Trophoblast cell (in vitro differentiated cells and primary cell): ENCODE measurements around the gene WDR13.

Experiments used
- DNase-seq, 2 donors: peaks; one replicate each; pipeline ENCODE4 v3.0.0-alpha.2; 2016
- H2AFZ ChIP-seq: 2 replicates; pipeline ENCODE4 v1.6.1; 2013; ENCODE audit warnings: low read length, moderate library complexity, mild to moderate bottlenecking; ENCODE audit not compliant: insufficient read depth, poor library complexity
- H2AK5ac ChIP-seq: 2 replicates; pipeline ENCODE4 v1.6.1; 2013; ENCODE audit warnings: mild to moderate bottlenecking, low read length
- H2BK120ac ChIP-seq: 2 replicates; pipeline ENCODE4 v1.6.1; 2013; ENCODE audit warnings: low read length, mild to moderate bottlenecking, moderate library complexity; ENCODE audit not compliant: insufficient read depth, poor library complexity
- H2BK12ac ChIP-seq: 2 replicates; pipeline ENCODE4 v1.6.1; 2013; ENCODE audit warnings: mild to moderate bottlenecking, low read length, moderate library complexity
- H2BK5ac ChIP-seq: 2 replicates; pipeline ENCODE4 v1.6.1; 2013; ENCODE audit warnings: low read length, low read depth, moderate library complexity, mild to moderate bottlenecking; ENCODE audit not compliant: poor library complexity
- H3K14ac ChIP-seq: 2 replicates; pipeline ENCODE4 v1.6.1; 2013; ENCODE audit warnings: mild to moderate bottlenecking, low read length
- H3K18ac ChIP-seq: 2 replicates; pipeline ENCODE4 v1.6.1; 2013; ENCODE audit warnings: mild to moderate bottlenecking, low read length
- H3K23ac ChIP-seq: 2 replicates; pipeline ENCODE4 v1.6.1; 2013; ENCODE audit warnings: low read length
- H3K27ac ChIP-seq: 2 replicates; pipeline ENCODE4 v1.5.1; 2013; ENCODE audit warnings: low read depth, mild to moderate bottlenecking, inconsistent platforms, low read length, moderate library complexity
- H3K27me3 ChIP-seq: 2 replicates; pipeline ENCODE4 v1.6.1; 2013; ENCODE audit warnings: inconsistent platforms, mild to moderate bottlenecking, low read length, moderate library complexity; ENCODE audit not compliant: insufficient read depth
- H3K36me3 ChIP-seq, 2 experiments: 1 replicate in 1 of 2; 2 replicates in 1 of 2; pipeline ENCODE4 v1.6.1; 2013; ENCODE audit warnings: low read length in 2 of 2, mild to moderate bottlenecking in 2 of 2, moderate library complexity in 1 of 2; ENCODE audit not compliant: insufficient read depth in 2 of 2, control insufficient read depth in 1 of 2
- H3K4ac ChIP-seq: 2 replicates; pipeline ENCODE4 v1.6.1; 2013; ENCODE audit warnings: low read depth, mild to moderate bottlenecking, low read length, moderate library complexity
- H3K4me1 ChIP-seq, 2 experiments: 1 replicate in 1 of 2; 2 replicates in 1 of 2; pipeline ENCODE4 v1.6.1; 2013; ENCODE audit warnings: low read length in 2 of 2, mild to moderate bottlenecking in 2 of 2, moderate library complexity in 1 of 2; ENCODE audit not compliant: insufficient read depth in 2 of 2, control insufficient read depth in 1 of 2
- H3K4me2 ChIP-seq: 2 replicates; pipeline ENCODE4 v1.6.1; 2013; ENCODE audit warnings: inconsistent platforms, mild to moderate bottlenecking, low read length, moderate library complexity
- H3K4me3 ChIP-seq: 2 replicates; pipeline ENCODE4 v1.5.1; 2013; ENCODE audit warnings: mild to moderate bottlenecking, low read depth, low read length, inconsistent platforms
- H3K79me1 ChIP-seq: one replicate; pipeline ENCODE4 v1.6.1; 2013; ENCODE audit warnings: low read length
- H3K79me2 ChIP-seq: 2 replicates; pipeline ENCODE4 v1.6.1; 2013; ENCODE audit warnings: low read length, mild to moderate bottlenecking; ENCODE audit not compliant: control insufficient read depth, insufficient read depth, poor library complexity
- H3K9ac ChIP-seq: 2 replicates; pipeline ENCODE4 v1.6.1; 2013; ENCODE audit warnings: mild to moderate bottlenecking, low read length
- H3K9me3 ChIP-seq: 2 replicates; pipeline ENCODE4 v1.6.1; 2013; ENCODE audit warnings: low read depth, mild to moderate bottlenecking, control low read depth, inconsistent platforms, low read length; ENCODE audit not compliant: insufficient read depth
- H4K12ac ChIP-seq: 2 replicates; pipeline ENCODE4 v1.6.1; 2013; ENCODE audit warnings: low read depth, mild to moderate bottlenecking, low read length, moderate library complexity
- H4K8ac ChIP-seq: 2 replicates; pipeline ENCODE4 v1.6.1; 2013; ENCODE audit warnings: low read depth, mild to moderate bottlenecking, low read length, moderate library complexity
- H4K91ac ChIP-seq: one replicate; pipeline ENCODE4 v1.6.1; 2013; ENCODE audit warnings: low read depth, mild to moderate bottlenecking, low read length, moderate library complexity
- whole genome bisulfite sequencing: extraction: QIAGEN DNeasy Blood & Tissue Kit; methylation state at CpG from one replicate; pipeline ENCODE4 v1.1.7; 2013; ENCODE audit warnings: missing lambda C conversion rate; ENCODE audit not compliant: insufficient read length, insufficient coverage; ENCODE audit errors: extremely low coverage; 5-methylcytosine and 5-hydroxymethylcytosine counted together

Gene WDR13

DNA sequence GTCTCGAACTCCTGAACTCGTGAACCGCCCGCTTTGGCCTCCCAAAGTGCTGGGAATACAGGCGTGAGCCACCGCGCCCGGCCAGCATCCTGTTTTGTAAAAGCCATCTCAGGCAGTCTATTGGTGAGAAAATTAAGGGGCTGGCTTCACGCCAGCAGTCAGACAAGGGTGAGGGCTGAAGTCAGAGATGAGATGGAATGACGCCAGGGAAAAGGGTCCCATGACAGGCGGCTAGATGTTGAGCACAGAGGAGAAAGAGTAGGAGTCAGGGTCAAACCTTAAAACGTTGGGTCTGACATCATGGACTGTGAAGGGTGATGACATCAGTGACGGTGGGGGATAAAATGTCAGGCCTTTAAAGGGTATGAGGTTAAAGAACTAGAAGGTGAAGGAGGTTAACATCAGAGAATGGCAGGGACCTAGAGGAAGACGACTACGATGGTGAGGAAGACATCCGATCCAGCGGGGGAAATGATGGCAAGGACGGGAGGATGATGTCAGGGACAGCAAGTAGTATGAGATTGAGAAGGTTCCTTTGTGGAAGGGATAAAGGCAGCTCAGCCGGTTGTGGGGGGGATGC is 23.5 kb upstream of the WDR13 start:
- peak; percentile 38 to 69 for DNase-seq
- Histone ChIP-seq H2BK12ac (no peak overlapping the region), H3K18ac (no peak overlapping the region), H3K36me3 (peaks cover 17 to 24% of the 10 kb centered on the region in 2 experiments), H3K9me3 (no peaks in the 10 kb centered on the region), H3K79me1 (peaks cover 12% of the 10 kb centered on the region), H4K8ac (peak overlapping the region; percentile 99), H3K4ac (peak overlapping the region; percentile 70), H3K27ac (no peak overlapping the region), H2BK5ac (no peak overlapping the region), H2AFZ (peak overlapping the region; percentile 87), H3K23ac (no peak overlapping the region), H3K9ac (no peak overlapping the region), H3K27me3 (no peaks in the 10 kb centered on the region), H2AK5ac (peak overlapping the region; percentile 77), H3K79me2 (peaks cover 10% of the 10 kb centered on the region), H4K12ac (peak overlapping the region; percentile 70), H3K14ac (peak overlapping the region; percentile 84), H2BK120ac (no peak overlapping the region), H3K4me2 (peak overlapping the region; percentile 71), H4K91ac (peak overlapping the region; percentile 66), H3K4me3 (peak overlapping the region; percentile 97), H3K4me1 (peaks cover 10% of the 10 kb centered on the region in 2 experiments)
- no CpG with 5 or more reads among the region's 19 CpGs for WGBS

DNA sequence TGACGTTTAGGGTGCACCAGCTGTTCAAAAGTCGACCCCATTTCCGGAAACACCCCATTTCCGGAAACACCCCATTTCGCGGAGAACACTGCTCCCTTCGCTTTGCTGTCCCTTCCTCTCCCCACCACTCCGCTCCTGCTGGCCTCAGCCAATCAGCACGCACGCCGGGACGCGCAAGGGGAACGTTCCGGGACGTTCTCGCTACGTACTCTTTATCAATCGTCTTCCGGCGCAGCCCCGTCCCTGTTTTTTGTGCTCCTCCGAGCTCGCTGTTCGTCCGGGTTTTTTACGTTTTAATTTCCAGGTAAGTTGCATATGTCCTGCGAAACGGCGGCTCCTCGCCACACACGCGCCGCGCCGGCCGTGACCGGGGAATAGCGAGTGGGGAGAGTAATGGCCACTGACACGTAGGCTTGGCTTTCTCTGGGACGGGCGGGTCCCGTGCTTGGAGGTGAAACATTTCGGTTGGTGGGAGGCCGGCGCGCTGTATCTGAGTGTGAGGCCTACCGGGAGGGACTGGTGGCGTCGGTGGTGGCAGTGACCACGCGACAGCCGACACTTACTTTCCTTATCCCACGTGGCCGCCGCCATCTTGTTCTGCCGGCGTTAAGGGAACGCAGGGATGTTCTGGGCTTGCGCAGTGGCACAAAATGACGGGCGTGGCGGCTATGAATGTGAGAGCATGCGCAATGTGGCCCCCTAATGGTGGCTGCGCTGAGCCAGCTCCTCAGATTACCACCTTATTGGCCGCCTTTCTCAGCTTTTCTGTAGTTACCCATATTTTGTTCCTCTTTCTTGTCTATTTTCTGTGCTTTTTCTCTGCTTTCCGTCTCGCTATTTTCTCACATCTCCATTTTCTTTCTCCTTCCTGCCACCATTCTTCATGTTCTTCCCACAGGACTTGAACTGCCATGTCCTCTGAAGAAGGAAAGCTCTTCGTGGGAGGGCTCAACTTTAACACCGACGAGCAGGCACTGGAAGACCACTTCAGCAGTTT is 22.7 kb upstream of the WDR13 start, which contains the start of gene RBM3:
Gene RBM3, plus strand, starts transcription at position 215 of the 997 bp plus-strand sequence. Its CDS starts 697 bp downstream, at position 912.
- H4K12ac ChIP-seq, result peak within 1 kb of the TSS; percentile 92
- H3K9ac ChIP-seq, result peak within 1 kb of the TSS; percentile 100
- peak within 1 kb of the TSS; percentile 98 for H3K14ac ChIP-seq
- no peaks in the 10 kb centered on the region for H3K27me3 ChIP-seq
- peaks cover 10% of the 10 kb centered on the region for H3K79me2 ChIP-seq
- no peak within 1 kb of the TSS for H2BK12ac ChIP-seq
- peak within 1 kb of the TSS; percentile 95 for H3K27ac ChIP-seq
- peak within 1 kb of the TSS; percentile 87 for H2AFZ ChIP-seq
- H3K79me1 ChIP-seq, result peaks cover 12% of the 10 kb centered on the region
- peak within 1 kb of the TSS; percentile 96 for H3K18ac ChIP-seq
- peak within 1 kb of the TSS; percentile 99 for H4K8ac ChIP-seq
- H2BK5ac ChIP-seq, result peak within 1 kb of the TSS; percentile 78
- no CpG with 5 or more reads among the region's 71 CpGs for WGBS
- peak within 1 kb of the TSS; percentile 99 for H4K91ac ChIP-seq
- H2BK120ac ChIP-seq, result peak within 1 kb of the TSS; percentile 93
- peak within 1 kb of the TSS; percentile 94 for H3K4ac ChIP-seq
- no peaks in the 10 kb centered on the region for H3K9me3 ChIP-seq
- H3K4me3 ChIP-seq, result peak within 1 kb of the TSS; percentile 97
- no peak within 1 kb of the TSS for H3K23ac ChIP-seq
- peaks cover 17 to 31% of the 10 kb centered on the region in 2 experiments for H3K36me3 ChIP-seq
- H3K4me1 ChIP-seq, result peaks cover 10 to 12% of the 10 kb centered on the region in 2 experiments
- DNase-seq, result peak; percentile 78 to 87
- H3K4me2 ChIP-seq, result peak within 1 kb of the TSS; percentile 71
- peak within 1 kb of the TSS; percentile 91 for H2AK5ac ChIP-seq

DNA sequence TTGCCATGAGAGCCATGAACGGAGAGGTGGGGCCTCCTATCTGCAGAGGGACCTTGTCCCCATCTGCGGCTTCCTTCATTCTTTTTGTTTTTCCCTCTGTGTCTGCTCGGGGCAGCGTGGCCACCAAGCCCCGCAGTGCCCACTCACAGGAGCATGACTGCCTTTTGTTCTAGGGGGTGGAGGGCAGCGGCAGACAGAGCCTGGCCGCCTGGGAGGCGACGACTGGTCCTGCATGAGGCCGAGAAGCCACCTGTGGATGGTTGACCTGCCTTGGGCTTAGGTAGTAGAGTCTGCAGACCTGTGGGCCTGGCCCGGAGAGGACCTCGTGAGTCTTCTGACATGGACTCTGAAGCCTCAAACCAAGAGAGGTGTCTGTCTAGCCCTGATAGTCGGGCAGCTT is 21.6 kb upstream of the WDR13 start:
- peak overlapping the region; percentile 88 for H4K8ac ChIP-seq
- H2AFZ ChIP-seq, result no peak overlapping the region
- H3K9ac ChIP-seq, result no peak overlapping the region
- H3K18ac ChIP-seq, result no peak overlapping the region
- H2BK12ac ChIP-seq, result no peak overlapping the region
- peaks cover 10 to 12% of the 10 kb centered on the region in 2 experiments for H3K4me1 ChIP-seq
- H3K9me3 ChIP-seq, result no peaks in the 10 kb centered on the region
- peak overlapping the region; percentile 97 for H3K4me3 ChIP-seq
- H3K4ac ChIP-seq, result peak overlapping the region; percentile 94
- peak overlapping the region; percentile 80 for H3K14ac ChIP-seq
- peak overlapping the region; percentile 71 for H3K4me2 ChIP-seq
- H3K27me3 ChIP-seq, result no peaks in the 10 kb centered on the region
- no peak for DNase-seq
- H3K36me3 ChIP-seq, result peaks cover 17 to 31% of the 10 kb centered on the region in 2 experiments
- no peak overlapping the region for H3K23ac ChIP-seq
- H4K12ac ChIP-seq, result peak overlapping the region; percentile 92
- no CpG with 5 or more reads among the region's 13 CpGs for WGBS
- H3K79me2 ChIP-seq, result peaks cover 10% of the 10 kb centered on the region
- H3K79me1 ChIP-seq, result peaks cover 12% of the 10 kb centered on the region
- H3K27ac ChIP-seq, result no peak overlapping the region
- no peak overlapping the region for H2BK120ac ChIP-seq
- H4K91ac ChIP-seq, result peak overlapping the region; percentile 95
- H2AK5ac ChIP-seq, result peak overlapping the region; percentile 91
- H2BK5ac ChIP-seq, result no peak overlapping the region

DNA sequence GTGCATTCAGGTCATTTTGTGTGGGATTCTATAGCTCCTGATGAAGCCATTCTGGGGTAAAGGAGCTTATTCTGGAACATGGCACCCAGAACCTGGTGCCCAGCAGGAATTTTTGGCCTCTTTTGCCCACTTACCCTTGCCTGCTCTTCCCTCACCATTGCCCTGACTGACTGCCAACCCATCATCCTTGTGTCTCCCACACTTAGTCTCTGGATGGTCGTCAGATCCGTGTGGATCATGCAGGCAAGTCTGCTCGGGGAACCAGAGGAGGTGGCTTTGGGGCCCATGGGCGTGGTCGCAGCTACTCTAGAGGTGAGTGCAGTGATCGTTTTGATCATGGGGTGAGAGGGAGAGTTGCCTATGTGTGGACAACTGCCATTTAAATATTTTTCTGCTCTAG is 21.2 kb upstream of the WDR13 start:
- H3K36me3 ChIP-seq, result peaks cover 17 to 31% of the 10 kb centered on the region in 2 experiments
- H3K4me3 ChIP-seq, result no peak overlapping the region
- H2AK5ac ChIP-seq, result no peak overlapping the region
- no peak overlapping the region for H4K8ac ChIP-seq
- peaks cover 10 to 12% of the 10 kb centered on the region in 2 experiments for H3K4me1 ChIP-seq
- no peak for DNase-seq
- no peak overlapping the region for H4K91ac ChIP-seq
- no CpG with 5 or more reads among the region's 6 CpGs for WGBS
- H3K9me3 ChIP-seq, result no peaks in the 10 kb centered on the region
- no peak overlapping the region for H3K14ac ChIP-seq
- no peak overlapping the region for H3K27ac ChIP-seq
- no peak overlapping the region for H3K18ac ChIP-seq
- no peak overlapping the region for H3K4ac ChIP-seq
- no peak overlapping the region for H2AFZ ChIP-seq
- no peak overlapping the region for H2BK120ac ChIP-seq
- H3K9ac ChIP-seq, result no peak overlapping the region
- no peak overlapping the region for H2BK5ac ChIP-seq
- no peak overlapping the region for H3K23ac ChIP-seq
- H4K12ac ChIP-seq, result no peak overlapping the region
- no peaks in the 10 kb centered on the region for H3K27me3 ChIP-seq
- peak overlapping the region; percentile 71 for H3K4me2 ChIP-seq
- H2BK12ac ChIP-seq, result no peak overlapping the region
- peaks cover 10% of the 10 kb centered on the region for H3K79me2 ChIP-seq
- H3K79me1 ChIP-seq, result peaks cover 12% of the 10 kb centered on the region
